H9 (cell line): ENCODE results near the gene ZNF883. TPM values are rescaled to one million over a fixed set of nuclear protein-coding genes. Genes with fewer than 3 reads are reported as not detected.

Experiments
- DNase-seq: peaks from one replicate; pipeline ENCODE4 v3.0.0-alpha.2; 2017
- H2AFZ ChIP-seq: one replicate; pipeline ENCODE4 v1.6.1; 2013; ENCODE audit warnings: mild to moderate bottlenecking, low read length, control low read depth, moderate library complexity
- H2AK5ac ChIP-seq: 2 replicates; pipeline ENCODE4 v1.6.1; 2013; ENCODE audit warnings: low read length, control low read depth, mixed read lengths; ENCODE audit not compliant: insufficient read length
- H2BK120ac ChIP-seq: one replicate; pipeline ENCODE4 v1.6.1; 2013; ENCODE audit warnings: low read depth, mild to moderate bottlenecking, low read length, control low read depth, inconsistent platforms; ENCODE audit not compliant: poor library complexity, severe bottlenecking
- H2BK12ac ChIP-seq: 2 replicates; pipeline ENCODE4 v1.6.1; 2013; ENCODE audit warnings: low read length, control low read depth, mixed read lengths, low read depth; ENCODE audit not compliant: insufficient read length
- H2BK15ac ChIP-seq: 2 replicates; pipeline ENCODE4 v1.6.1; 2013; ENCODE audit warnings: low read depth, low read length, control low read depth
- H2BK20ac ChIP-seq: one replicate; pipeline ENCODE4 v1.6.1; 2013; ENCODE audit warnings: low read depth, mild to moderate bottlenecking, low read length, control low read depth, inconsistent platforms; ENCODE audit not compliant: poor library complexity, severe bottlenecking
- H2BK5ac ChIP-seq: 2 replicates; pipeline ENCODE4 v1.6.1; 2013; ENCODE audit warnings: low read length, control low read depth, mixed read lengths; ENCODE audit not compliant: insufficient read length
- H3K14ac ChIP-seq: 2 replicates; pipeline ENCODE4 v1.6.1; 2013; ENCODE audit warnings: low read length, control low read depth; ENCODE audit not compliant: insufficient read depth
- H3K18ac ChIP-seq: 2 replicates; pipeline ENCODE4 v1.6.1; 2013; ENCODE audit warnings: low read depth, mild to moderate bottlenecking, mixed read lengths, low read length, control low read depth; ENCODE audit not compliant: insufficient read length
- H3K23ac ChIP-seq: 2 replicates; pipeline ENCODE4 v1.6.1; 2013; ENCODE audit warnings: low read length, control low read depth, mixed read lengths, low read depth; ENCODE audit not compliant: insufficient read length
- H3K23me2 ChIP-seq: 2 replicates; pipeline ENCODE4 v1.6.1; 2013; ENCODE audit warnings: low read depth, mild to moderate bottlenecking, mixed read lengths, low read length, control low read depth; ENCODE audit not compliant: insufficient read length, poor library complexity, severe bottlenecking
- H3K27ac ChIP-seq: 2 replicates; pipeline ENCODE4 v1.5.1; 2013; ENCODE audit warnings: low read length, control low read depth, mixed read lengths, low read depth; ENCODE audit not compliant: insufficient read length
- H3K27me3 ChIP-seq: 2 replicates; pipeline ENCODE4 v1.6.1; 2013; ENCODE audit warnings: low read length, control low read depth, inconsistent platforms; ENCODE audit not compliant: insufficient read depth
- H3K4ac ChIP-seq: 2 replicates; pipeline ENCODE4 v1.6.1; 2013; ENCODE audit warnings: low read depth, mild to moderate bottlenecking, control low read depth, inconsistent platforms, low read length, moderate library complexity
- H3K4me1 ChIP-seq: 2 replicates; pipeline ENCODE4 v1.6.1; 2013; ENCODE audit warnings: low read length, control low read depth, inconsistent platforms; ENCODE audit not compliant: insufficient read depth
- H3K4me2 ChIP-seq: 2 replicates; pipeline ENCODE4 v1.6.1; 2013; ENCODE audit warnings: low read length, control low read depth, mixed read lengths; ENCODE audit not compliant: insufficient read length, insufficient read depth
- H3K56ac ChIP-seq: 2 replicates; pipeline ENCODE4 v1.6.1; 2013; ENCODE audit warnings: low read depth, mild to moderate bottlenecking, mixed read lengths, low read length, control low read depth; ENCODE audit not compliant: insufficient read length
- H3K79me1 ChIP-seq: 2 replicates; pipeline ENCODE4 v1.6.1; 2013; ENCODE audit warnings: low read depth, mild to moderate bottlenecking, moderate library complexity, low read length, control low read depth, inconsistent platforms; ENCODE audit not compliant: insufficient read depth, poor library complexity, severe bottlenecking
- H3K79me2 ChIP-seq: 2 replicates; pipeline ENCODE4 v1.6.1; 2013; ENCODE audit warnings: low read length, control low read depth, inconsistent platforms; ENCODE audit not compliant: insufficient read depth
- H3K9ac ChIP-seq: 2 replicates; pipeline ENCODE4 v1.6.1; 2013; ENCODE audit warnings: low read length, control low read depth, mixed read lengths; ENCODE audit not compliant: insufficient read length; ENCODE audit errors: extremely low read depth
- H3K9me3 ChIP-seq: one replicate; pipeline ENCODE4 v1.6.1; 2013; ENCODE audit warnings: low read depth, low read length, inconsistent platforms; ENCODE audit not compliant: control insufficient read depth
- H3T11ph ChIP-seq: one replicate; pipeline ENCODE4 v1.6.1; 2013; ENCODE audit warnings: mild to moderate bottlenecking, low read length, control low read depth, inconsistent platforms
- H4K20me1 ChIP-seq: one replicate; pipeline ENCODE4 v1.6.1; 2013; ENCODE audit not compliant: control insufficient read depth, insufficient read length, insufficient read depth
- H4K5ac ChIP-seq: 2 replicates; pipeline ENCODE4 v1.6.1; 2013; ENCODE audit warnings: low read depth, mild to moderate bottlenecking, mixed read lengths, low read length, control low read depth; ENCODE audit not compliant: insufficient read length
- H4K8ac ChIP-seq: replicated peaks from 2 replicates; pipeline ENCODE4 v1.6.1; 2013; ENCODE audit warnings: low read length, control low read depth, mixed read lengths, low read depth; ENCODE audit not compliant: insufficient read length
- H4K91ac ChIP-seq: 2 replicates; pipeline ENCODE4 v1.6.1; 2013; ENCODE audit warnings: low read depth, mild to moderate bottlenecking, moderate library complexity, mixed read lengths, low read length, control low read depth; ENCODE audit not compliant: insufficient read length
- H3K27ac Mint-ChIP-seq, 3 experiments: 2 replicates in 2 of 3; 3 replicates in 1 of 3; pipeline ENCODE4 v1.8.0; 2020 to 2021; ENCODE audit warnings: mixed read lengths in 3 of 3, mild to moderate bottlenecking in 1 of 3, moderate library complexity in 1 of 3
- H3K27me3 Mint-ChIP-seq: 2 replicates; pipeline ENCODE4 v1.8.0; 2021; ENCODE audit warnings: low read depth, mild to moderate bottlenecking, moderate library complexity, mixed read lengths
- H3K36me3 Mint-ChIP-seq, 3 experiments: 2 replicates in 2 of 3; 3 replicates in 1 of 3; pipeline ENCODE4 v1.8.0; 2020 to 2021; ENCODE audit warnings: low read depth in 3 of 3, mixed read lengths in 3 of 3; ENCODE audit not compliant: insufficient read depth in 1 of 3
- H3K4me1 Mint-ChIP-seq, 2 experiments: 2 replicates each; pipeline ENCODE4 v1.8.0; 2020; ENCODE audit warnings: mixed read lengths in 2 of 2
- H3K4me3 Mint-ChIP-seq, 2 experiments: 2 replicates in 1 of 2; 3 replicates in 1 of 2; pipeline ENCODE4 v1.8.0; 2020 to 2021; ENCODE audit warnings: mild to moderate bottlenecking in 2 of 2, mixed read lengths in 2 of 2, moderate library complexity in 1 of 2
- H3K9me3 Mint-ChIP-seq, 2 experiments: 2 replicates in 1 of 2; 3 replicates in 1 of 2; pipeline ENCODE4 v1.8.0; 2020; ENCODE audit warnings: mild to moderate bottlenecking in 2 of 2, mixed read lengths in 2 of 2, moderate library complexity in 1 of 2
- CTCF ChIP-seq: fragments of 200-600 bp; sonication (generic); conservative IDR thresholded peaks from 3 replicates; pipeline ENCODE4 v1.8.0; 2021; ENCODE audit warnings: antibody characterized with exemption, mild to moderate bottlenecking
- WGBS: extraction: QIAGEN DNeasy Blood & Tissue Kit; methylation state at CpG from one replicate; pipeline ENCODE4 v1.1.7; 2013; ENCODE audit warnings: missing lambda C conversion rate, low lambda C conversion rate, mixed read lengths; ENCODE audit not compliant: insufficient read length; ENCODE audit errors: extremely low coverage; 5-methylcytosine and 5-hydroxymethylcytosine counted together
- total RNA-seq: library from RNA; stranded (reverse); gene quantifications from 2 replicates; pipeline ENCODE4 v1.2.1, GENCODE V29; 2021

ZNF883 gene
- total RNA-seq, 1 experiment from 2014 or later, result 13.2 TPM

GRCh38 chr9:112917987-112918362 lies 94.0 kb downstream of the ZNF883 start:
- Histone ChIP-seq H3K23me2 (no peaks in the 10 kb centered on the region), H2BK12ac (no peak overlapping the region), H4K8ac (no peak overlapping the region), H3K18ac (no peak overlapping the region), H3K56ac (no peak overlapping the region), H3K14ac (no peak overlapping the region), H3K27me3 (no peaks in the 10 kb centered on the region), H2AK5ac (no peak overlapping the region), H3K9ac (no peak overlapping the region), H3K27ac (no peak overlapping the region), H2AFZ (no peak overlapping the region), H2BK15ac (no peak overlapping the region), H3K23ac (no peak overlapping the region), H2BK120ac (no peak overlapping the region), H4K91ac (no peak overlapping the region), H3K9me3 (no peaks in the 10 kb centered on the region), H3T11ph (no peak overlapping the region), H4K20me1 (no peaks in the 10 kb centered on the region), H3K79me2 (no peaks in the 10 kb centered on the region), H3K4me1 (no peaks in the 10 kb centered on the region), H2BK5ac (no peak overlapping the region), H3K79me1 (no peaks in the 10 kb centered on the region), H3K4me2 (no peak overlapping the region), H4K5ac (no peak overlapping the region), H3K4ac (no peak overlapping the region), H2BK20ac (no peak overlapping the region)
- no peaks in the 10 kb centered on the region; a peak in 1 of 5 replicates for H3K9me3 Mint-ChIP-seq
- no peak overlapping the region for H3K27ac Mint-ChIP-seq
- no peak for TF ChIP-seq CTCF
- H3K27me3 Mint-ChIP-seq, result peaks cover 61% of the 10 kb centered on the region
- H3K4me3 Mint-ChIP-seq, result no peak overlapping the region
- no peaks in the 10 kb centered on the region; a peak in 1 of 7 replicates for H3K36me3 Mint-ChIP-seq
- DNase-seq, result no peak
- H3K4me1 Mint-ChIP-seq, result no peaks in the 10 kb centered on the region
- no CpG with 5 or more reads among the region's 1 CpG for WGBS
